ENCODE data around the gene DUS3L. TPM values are rescaled to one million over a fixed set of nuclear protein-coding genes. Genes with fewer than 3 reads are reported as not detected.

The DUS3L gene
- total and polyA plus RNA-seq, 2 of the 8 experiments (the other 6 are each of a cell fraction or from before 2014, with no cell fraction given) = 37.6 to 39.1 TPM

DNA sequence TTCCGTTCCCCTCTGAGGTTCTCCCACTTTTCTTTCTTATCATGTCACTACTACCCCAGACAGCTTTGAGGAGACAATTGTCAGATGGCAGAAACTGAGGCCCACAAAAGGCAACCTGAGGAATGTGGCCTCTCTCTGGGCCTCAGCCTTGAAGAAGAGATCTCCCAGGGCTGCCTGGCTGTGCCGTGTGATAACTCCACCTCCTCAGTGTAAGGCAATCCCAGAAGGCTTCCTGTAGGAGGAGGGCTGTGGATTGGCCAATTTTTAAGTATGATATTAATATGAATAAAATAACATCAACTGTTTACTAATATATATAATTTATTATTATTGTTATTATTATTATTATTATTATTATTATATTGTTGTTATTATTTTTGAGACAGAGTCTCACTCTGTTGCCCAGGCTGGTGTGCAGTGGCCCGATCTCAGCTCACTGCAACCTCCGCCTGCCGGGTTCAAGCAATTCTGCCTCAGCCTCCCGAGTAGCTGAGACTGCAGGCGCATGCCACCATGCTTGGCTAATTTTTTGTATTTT, 4.5 kb upstream of the DUS3L start:
- no peak overlapping the region for H3K4me2 ChIP-seq (ENCODE audit: insufficient read depth in 1 of 2, low read depth in 2 of 2, low read length in 2 of 2)
- TF ChIP-seq JUN (IDR thresholded peaks at IDR 0.05; ENCODE audit: low read depth, low read length) = no peak
- TF ChIP-seq FOSL1 (IDR thresholded peaks at IDR 0.05; ENCODE audit: insufficient read depth, low read depth, low read length) = no peak
- TF ChIP-seq RXRA (IDR thresholded peaks at IDR 0.05; ENCODE audit: insufficient read depth, low read depth, low read length) = no peak
- no peak for TF ChIP-seq SRF (IDR thresholded peaks at IDR 0.05; ENCODE audit: low read depth, low read length)
- TF ChIP-seq RBBP5 (IDR thresholded peaks at IDR 0.05; ENCODE audit: borderline replicate concordance, low read depth, low read length) = no peak
- TF ChIP-seq, protein P1, sequence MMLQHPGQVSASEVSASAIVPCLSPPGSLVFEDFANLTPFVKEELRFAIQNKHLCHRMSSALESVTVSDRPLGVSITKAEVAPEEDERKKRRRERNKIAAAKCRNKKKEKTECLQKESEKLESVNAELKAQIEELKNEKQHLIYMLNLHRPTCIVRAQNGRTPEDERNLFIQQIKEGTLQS (IDR thresholded peaks at IDR 0.05; ENCODE audit: insufficient read depth, low read depth, low read length) = no peak
- TF ChIP-seq BCL11A (IDR thresholded peaks at IDR 0.05; ENCODE audit: low read depth in 2 of 2, low read length in 2 of 2) = no peak
- TF ChIP-seq RFX5 (IDR thresholded peaks at IDR 0.05; ENCODE audit: borderline replicate concordance, low read depth, low read length) = no peak
- TF ChIP-seq SIX5 (IDR thresholded peaks at IDR 0.05; ENCODE audit: low read depth, low read length) = no peak
- TF ChIP-seq CEBPB (IDR thresholded peaks at IDR 0.05; ENCODE audit: low read depth, low read length) = no peak
- no peak for TF ChIP-seq YY1 (IDR thresholded peaks at IDR 0.05; ENCODE audit: low read depth, low read length)
- TF ChIP-seq TAF7 (optimal IDR thresholded peaks at IDR 0.05; ENCODE audit: borderline replicate concordance, low read depth, low read length) = no peak
- TF ChIP-seq HDAC2 (IDR thresholded peaks at IDR 0.05; ENCODE audit: borderline replicate concordance in 1 of 2, low read depth in 2 of 2, low read length in 2 of 2) = no peak
- no peak for TF ChIP-seq CREB1 (IDR thresholded peaks at IDR 0.05)

More for the DNA sequence above, 4.5 kb upstream of the DUS3L start:
- Histone ChIP-seq H2BK5ac (ENCODE audit: low read depth, low read length) (no peak overlapping the region), H3K79me1 (ENCODE audit: low read depth, low read length) (no peaks in the 10 kb centered on the region), H3K14ac (ENCODE audit: insufficient read length) (no peak overlapping the region), H3K23ac (ENCODE audit: insufficient read length) (no peak overlapping the region), H3K4ac (replicated peaks; ENCODE audit: insufficient read length, low read depth, low read length) (no peak overlapping the region), H3K9ac (replicated peaks in 1 of 4; ENCODE audit: extremely low read depth in 1 of 4, low read depth in 3 of 4, low read length in 3 of 4) (no peak overlapping the region), H3K79me2 (ENCODE audit: control insufficient read depth in 1 of 2, insufficient read depth in 2 of 2, low read length in 2 of 2) (no peaks in the 10 kb centered on the region), H3K4me3 (ENCODE audit: extremely low read depth in 1 of 4, insufficient read depth in 2 of 4, low read depth in 3 of 4, low read length in 4 of 4) (no peak overlapping the region), H3K9me3 (ENCODE audit: insufficient read depth in 2 of 2, low read depth in 1 of 2, low read length in 1 of 2) (no peaks in the 10 kb centered on the region), H3K18ac (ENCODE audit: extremely low read depth, low read length) (no peak overlapping the region), H3K23me2 (ENCODE audit: low read depth, low read length) (no peaks in the 10 kb centered on the region; the same call in 1 of the 2 replicates), H4K91ac (replicated peaks; ENCODE audit: insufficient read length, low read length) (no peak overlapping the region), H3K36me3 (ENCODE audit: control insufficient read depth in 2 of 4, insufficient read depth in 4 of 4, low read length in 3 of 4) (no peaks in the 10 kb centered on the region), H3K27me3 (replicated peaks in 1 of 4; ENCODE audit: control insufficient read depth in 3 of 4, extremely low read depth in 1 of 4, insufficient read depth in 3 of 4, low read length in 3 of 4) (no peaks in the 10 kb centered on the region), H2AFZ (ENCODE audit: low read length) (no peak overlapping the region), H4K20me1 (replicated peaks in 1 of 2; ENCODE audit: control insufficient read depth in 1 of 2, insufficient read depth in 2 of 2, low read length in 2 of 2) (no peaks in the 10 kb centered on the region), H2AK5ac (ENCODE audit: low read depth, low read length) (no peak overlapping the region), H2BK120ac (replicated peaks; ENCODE audit: low read depth, low read length) (no peak overlapping the region), H4K5ac (ENCODE audit: insufficient read length, low read depth, low read length) (no peak overlapping the region), H4K8ac (ENCODE audit: extremely low read depth, insufficient read depth, low read length) (no peak overlapping the region), H2BK15ac (ENCODE audit: low read length) (no peak overlapping the region), H3K56ac (replicated peaks; ENCODE audit: insufficient read length, low read depth, low read length) (no peak overlapping the region), H3K27ac (ENCODE audit: low read depth, low read length) (no peak overlapping the region), H2BK12ac (ENCODE audit: low read depth, low read length) (no peak overlapping the region), H2BK20ac (ENCODE audit: low read length) (no peak overlapping the region), H3K4me1 (replicated peaks in 1 of 4; ENCODE audit: control insufficient read depth in 3 of 4, insufficient read depth in 4 of 4, low read length in 3 of 4) (no peaks in the 10 kb centered on the region)
- no peak for FAIRE-seq
- ChIA-PET POLR2A (ENCODE audit: partially characterized antibody) (interaction anchor here (0.5 to 2.1 kb wide), 6 partner anchors 8 to 218 kb away, joined by 3 to 7 read pairs (median 3); partner anchors contain the start of gene RPL36), CTCF (ENCODE audit: partially characterized antibody) (interaction anchor here (0.6 to 2.6 kb wide), 12 partner anchors 9 to 125 kb away, joined by 3 to 10 read pairs (median 4); partner anchors contain the start of genes CATSPERD and NRTN)
- WGBS, 2 experiments (ENCODE audit: extremely low coverage in 1 of 2, insufficient coverage in 1 of 2, insufficient read length in 1 of 2, insufficient replicate concordance in 2 of 2, low coverage in 1 of 2, low lambda C conversion rate in 2 of 2, missing lambda C conversion rate in 1 of 2) = 90% methylated on average over 7 of the region's 7 CpGs; no CpG with 5 or more reads in 1 of the 2 experiments
- no peak for DNase-seq (ENCODE audit: low read depth in 1 of 2, low spot score in 2 of 2)
